ENCODE measurements around the gene APEX1.

- no peak for TF ChIP-seq CTCF (IDR thresholded peaks at IDR 0.05)
- no peak for TF ChIP-seq POLR2A (IDR thresholded peaks at IDR 0.05)
Observed at GRCh38 chr14:20499108-20499507, 44.1 kb downstream of the APEX1 start.
